ENCODE results near the gene SDS.

DNA sequence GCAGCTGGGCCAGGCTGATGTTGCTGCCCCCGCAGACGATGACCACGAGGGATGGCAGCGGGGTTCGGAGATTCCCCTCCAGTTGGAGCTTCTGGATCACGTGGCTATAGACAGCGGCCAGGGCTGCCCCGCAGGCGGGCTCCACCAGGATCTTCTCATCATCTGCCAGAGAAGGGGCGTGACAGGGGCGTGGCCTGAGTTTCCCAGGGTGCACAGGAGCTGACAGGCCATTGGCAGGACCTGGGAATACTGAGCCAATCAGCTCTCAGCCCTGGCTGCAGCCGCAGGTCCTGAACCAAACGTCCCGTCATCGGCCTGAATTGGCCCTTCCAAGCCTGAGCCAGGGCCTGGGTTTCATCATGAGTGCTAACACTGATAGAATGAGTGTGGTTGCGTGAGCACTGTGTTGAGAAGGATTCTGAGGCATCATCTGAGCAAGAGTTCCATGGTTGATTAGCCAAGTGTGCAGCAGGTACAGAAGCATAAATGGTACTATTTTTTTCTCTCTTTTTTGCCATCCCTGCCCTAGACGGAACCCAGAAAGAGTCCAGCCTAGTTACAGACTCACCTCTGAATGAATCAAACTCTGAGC lies 10.6 kb downstream of the SDS start:
- TF ChIP-seq, protein P1, sequence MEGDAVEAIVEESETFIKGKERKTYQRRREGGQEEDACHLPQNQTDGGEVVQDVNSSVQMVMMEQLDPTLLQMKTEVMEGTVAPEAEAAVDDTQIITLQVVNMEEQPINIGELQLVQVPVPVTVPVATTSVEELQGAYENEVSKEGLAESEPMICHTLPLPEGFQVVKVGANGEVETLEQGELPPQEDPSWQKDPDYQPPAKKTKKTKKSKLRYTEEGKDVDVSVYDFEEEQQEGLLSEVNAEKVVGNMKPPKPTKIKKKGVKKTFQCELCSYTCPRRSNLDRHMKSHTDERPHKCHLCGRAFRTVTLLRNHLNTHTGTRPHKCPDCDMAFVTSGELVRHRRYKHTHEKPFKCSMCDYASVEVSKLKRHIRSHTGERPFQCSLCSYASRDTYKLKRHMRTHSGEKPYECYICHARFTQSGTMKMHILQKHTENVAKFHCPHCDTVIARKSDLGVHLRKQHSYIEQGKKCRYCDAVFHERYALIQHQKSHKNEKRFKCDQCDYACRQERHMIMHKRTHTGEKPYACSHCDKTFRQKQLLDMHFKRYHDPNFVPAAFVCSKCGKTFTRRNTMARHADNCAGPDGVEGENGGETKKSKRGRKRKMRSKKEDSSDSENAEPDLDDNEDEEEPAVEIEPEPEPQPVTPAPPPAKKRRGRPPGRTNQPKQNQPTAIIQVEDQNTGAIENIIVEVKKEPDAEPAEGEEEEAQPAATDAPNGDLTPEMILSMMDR (IDR thresholded peaks at IDR 0.05): no peak
- TF ChIP-seq POLR2A (IDR thresholded peaks at IDR 0.05) (no peak), POLR2AphosphoS5 (IDR thresholded peaks at IDR 0.05; ENCODE audit: insufficient read depth in 1 of 2, low read depth in 1 of 2) (no peak)

Data from vagina (tissue), 2 donors.